Right cardiac atrium (tissue), 5 donors: ENCODE data around the gene IFIT1. TPM values are rescaled to one million over a fixed set of nuclear protein-coding genes. Genes with fewer than 3 reads are reported as not detected.
"Not testable (repeated sequence)": the region's sequence is repeated elsewhere in the genome, so short reads cannot be mapped to it uniquely, and the experiment has no call there.

Source experiments
- ATAC-seq, 2 donors: fragments of 200-7000 bp; cut with Tn5 transposase; one replicate each; pipeline versions ENCODE4 v1.8.0 to v1.9.1; 2020; ENCODE audit warnings: moderate library complexity in 2 of 2, mild to moderate bottlenecking in 1 of 2
- DNase-seq, 3 donors: peaks; one replicate each; pipeline ENCODE4 v3.0.0-alpha.2; 2020
- H3K27ac ChIP-seq: one replicate; pipeline ENCODE4 v1.5.1; 2013; ENCODE audit warnings: mild to moderate bottlenecking, low read length, control low read depth, moderate library complexity
- H3K27me3 ChIP-seq: one replicate; pipeline ENCODE4 v1.6.1; 2013; ENCODE audit not compliant: control insufficient read depth, insufficient read depth
- H3K4me1 ChIP-seq: one replicate; pipeline ENCODE4 v1.6.1; 2013; ENCODE audit warnings: low read length; ENCODE audit not compliant: control insufficient read depth, insufficient read depth
- H3K4me3 ChIP-seq: one replicate; pipeline ENCODE4 v1.5.1; 2013; ENCODE audit warnings: low read length, control low read depth
- H3K9me3 ChIP-seq: one replicate; pipeline ENCODE4 v1.6.1; 2013; ENCODE audit warnings: low read length; ENCODE audit not compliant: control insufficient read depth
- WGBS: extraction: QIAGEN DNeasy Blood & Tissue Kit; methylation state at CpG from one replicate; pipeline ENCODE4 v1.1.7; 2013; 5-methylcytosine and 5-hydroxymethylcytosine counted together
- intact Hi-C, 4 donors: fragments of 100-400 bp; cut with DNase I; formaldehyde crosslinking; loops; one replicate each; pipeline versions ENCODE4 v1.11.0 to v1.14.0; 2022 to 2023
- polyA plus RNA-seq: library from polyadenylated mRNA; stranded (reverse); fragments of 200-250 nt; gene quantifications from one replicate; pipeline ENCODE4 v1.2.3, GENCODE V29; 2013
- total RNA-seq, 4 donors: library from RNA; stranded (reverse); fragmentation: NEBNext Ultra II Directional; extraction: Animal tissue kit (Norgen Biotek cat#: 25700); gene quantifications; one replicate each; pipeline ENCODE4 v1.2.1, GENCODE V29; 2021
- donor health status: healthy with polysubstance abuse.
- donor health status: DM: no; HTN: yes; CAD: no.
- donor health status: DM: no; HTN: no; CAD: no.
- donor health status: DM: no; HTN: yes; CAD: no; lungs with severe emphysema.
- donor health status: DM: yes; HTN: yes; CAD: no.

Gene IFIT1
- total and polyA plus RNA-seq, 5 donors = 12.6 to 41.2 (median 29.6) TPM

GRCh38 chr10:89440226-89441009 is 48.0 kb downstream of the IFIT1 start:
- Histone ChIP-seq H3K9me3 (no peaks in the 10 kb centered on the region), H3K4me1 (no peaks in the 10 kb centered on the region), H3K27me3 (no peaks in the 10 kb centered on the region), H3K4me3 (no peak overlapping the region), H3K27ac (no peak overlapping the region)
- ATAC-seq (peak; percentile 80 to 85), DNase-seq (peak; percentile 38 to 70 (median 69))
- intact Hi-C loops = no loop called here
- WGBS = 52% methylated on average over 4 of the region's 4 CpGs

- H3K9me3 ChIP-seq = no peaks in the 10 kb centered on the region
- intact Hi-C loops = no loop called here
- 73% methylated on average over 1 of the region's 1 CpG for WGBS
- no peaks in the 10 kb centered on the region for H3K4me1 ChIP-seq
- no peaks in the 10 kb centered on the region for H3K27me3 ChIP-seq
- no peak overlapping the region for H3K27ac ChIP-seq
- H3K4me3 ChIP-seq = no peak overlapping the region
- no peak for DNase-seq
- no peak for ATAC-seq
Observed at GRCh38 chr10:89442289-89442688, 49.9 kb downstream of the IFIT1 start.

- ATAC-seq, H3K4me1 ChIP-seq, H3K27ac ChIP-seq, H3K9me3 ChIP-seq, DNase-seq, intact Hi-C loops, H3K4me3 ChIP-seq, H3K27me3 ChIP-seq: not testable (repeated sequence)
- WGBS = 94% methylated on average over 7 of the region's 7 CpGs
Observed at GRCh38 chr10:89444819-89445218, 52.4 kb downstream of the IFIT1 start.

GRCh38 chr10:89450901-89451300 is 58.5 kb downstream of the IFIT1 start:
- no peaks in the 10 kb centered on the region for H3K27me3 ChIP-seq
- WGBS = 44% methylated on average over 2 of the region's 2 CpGs
- intact Hi-C loops = no loop called here
- no peak for DNase-seq
- ATAC-seq = no peak
- no peak overlapping the region for H3K27ac ChIP-seq
- no peaks in the 10 kb centered on the region for H3K9me3 ChIP-seq
- H3K4me3 ChIP-seq = no peak overlapping the region
- H3K4me1 ChIP-seq = no peaks in the 10 kb centered on the region

- 50% methylated on average over 1 of the region's 1 CpG for WGBS
- intact Hi-C loops = no loop called here
- Histone ChIP-seq H3K9me3 (no peaks in the 10 kb centered on the region), H3K27me3 (no peaks in the 10 kb centered on the region), H3K4me1 (no peaks in the 10 kb centered on the region), H3K4me3 (no peak overlapping the region), H3K27ac (no peak overlapping the region)
- no peak for ATAC-seq
- no peak for DNase-seq
Observed at GRCh38 chr10:89452193-89452592, 59.8 kb downstream of the IFIT1 start.

GRCh38 chr10:89454561-89455347 is 62.3 kb downstream of the IFIT1 start:
- DNase-seq (no peak), ATAC-seq (no peak)
- H3K4me1 ChIP-seq = no peaks in the 10 kb centered on the region
- 65% methylated on average over 1 of the region's 1 CpG for WGBS
- H3K4me3 ChIP-seq = no peak overlapping the region
- H3K9me3 ChIP-seq = no peaks in the 10 kb centered on the region
- H3K27ac ChIP-seq = no peak overlapping the region
- intact Hi-C loops = no loop called here
- no peaks in the 10 kb centered on the region for H3K27me3 ChIP-seq

Other genes starting within 250 kb of the IFIT1 start
- gene CH25H, start 185.3 kb upstream of the IFIT1 start, total RNA-seq = under 1 TPM; 0.24 to 0.67 (median 0.50) TPM
- 1.8 TPM for gene CH25H, start 185.3 kb upstream of the IFIT1 start, polyA plus RNA-seq
- 10 to 100 TPM; 22.7 to 34.7 (median 26.0) TPM for gene LIPA, start 140.8 kb upstream of the IFIT1 start, total RNA-seq
- 14.0 TPM for gene LIPA, start 140.8 kb upstream of the IFIT1 start, polyA plus RNA-seq
- 1 to 10 TPM; 3.2 to 8.7 (median 6.6) TPM for gene IFIT2, start 90.6 kb upstream of the IFIT1 start, total RNA-seq
- 4.2 TPM for gene IFIT2, start 90.6 kb upstream of the IFIT1 start, polyA plus RNA-seq
- gene IFIT3, start 64.6 kb upstream of the IFIT1 start, total RNA-seq = 10 to 100 TPM in 3 of 4 donors, 1 to 10 TPM in 1; 8.1 to 14.9 (median 13.7) TPM
- 10.2 TPM for gene IFIT3, start 64.6 kb upstream of the IFIT1 start, polyA plus RNA-seq
- gene IFIT1B, start 14.6 kb upstream of the IFIT1 start, total RNA-seq = not detected
- gene IFIT1B, start 14.6 kb upstream of the IFIT1 start, polyA plus RNA-seq = not detected
- 10 to 100 TPM; 12.2 to 16.7 (median 16.3) TPM for gene IFIT5, start 21.9 kb downstream of the IFIT1 start, total RNA-seq
- gene IFIT5, start 21.9 kb downstream of the IFIT1 start, polyA plus RNA-seq = 9.2 TPM
- gene SLC16A12, start 143.0 kb downstream of the IFIT1 start, total RNA-seq = 1 to 10 TPM; 3.3 to 7.2 (median 5.0) TPM
- 2.7 TPM for gene SLC16A12, start 143.0 kb downstream of the IFIT1 start, polyA plus RNA-seq